HG03108 (cell line): ENCODE data around the gene FAM136A.
"Not testable (repeated sequence)": the region's sequence is repeated elsewhere in the genome, so short reads cannot be mapped to it uniquely, and the experiment has no call there.

ENCODE experiments used
- ATAC-seq: cut with Tn5 transposase; IDR thresholded peaks from one replicate; pipeline ENCODE4 v1.9.1; 2021; ENCODE audit warnings: moderate library complexity; ENCODE audit not compliant: unreplicated experiment

The FAM136A gene

DNA sequence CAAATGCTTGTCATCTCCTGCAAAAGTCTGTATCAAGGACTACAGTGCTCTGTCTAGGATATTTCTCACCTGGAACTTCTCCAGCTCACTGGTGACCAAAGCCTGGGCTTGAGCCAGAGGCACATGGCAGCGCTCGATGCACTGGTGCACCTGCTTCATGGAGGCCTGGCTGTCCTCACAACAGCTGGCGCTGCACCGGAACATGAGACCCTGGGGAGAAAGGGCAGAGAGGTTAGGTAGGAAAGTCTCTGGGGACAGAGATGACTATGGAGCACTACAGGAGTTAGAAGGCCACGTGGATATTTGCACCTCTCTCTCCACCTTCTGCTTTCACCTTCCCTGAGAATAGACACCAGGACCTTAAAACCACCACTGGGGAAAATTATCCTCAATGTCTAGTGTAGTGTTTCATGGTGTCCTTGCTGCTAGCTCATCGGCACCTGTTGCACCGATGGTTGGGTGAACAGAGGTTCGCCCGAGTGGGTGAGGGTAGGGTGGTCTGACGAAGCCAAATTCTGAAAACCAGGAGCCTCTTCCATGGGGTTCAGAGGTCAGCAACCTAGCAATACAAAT, 1.0 kb downstream of the FAM136A start:
- ATAC-seq, result no peak

- not testable (repeated sequence) for ATAC-seq
These were observed 4.0 kb downstream of the FAM136A start for GRCh38 chr2:70297828-70298227.

- ATAC-seq, result no peak
These were observed 18.2 kb downstream of the FAM136A start for GRCh38 chr2:70283500-70284191.

- no peak for ATAC-seq
These were observed 19.4 kb downstream of the FAM136A start for GRCh38 chr2:70282439-70282838.

DNA sequence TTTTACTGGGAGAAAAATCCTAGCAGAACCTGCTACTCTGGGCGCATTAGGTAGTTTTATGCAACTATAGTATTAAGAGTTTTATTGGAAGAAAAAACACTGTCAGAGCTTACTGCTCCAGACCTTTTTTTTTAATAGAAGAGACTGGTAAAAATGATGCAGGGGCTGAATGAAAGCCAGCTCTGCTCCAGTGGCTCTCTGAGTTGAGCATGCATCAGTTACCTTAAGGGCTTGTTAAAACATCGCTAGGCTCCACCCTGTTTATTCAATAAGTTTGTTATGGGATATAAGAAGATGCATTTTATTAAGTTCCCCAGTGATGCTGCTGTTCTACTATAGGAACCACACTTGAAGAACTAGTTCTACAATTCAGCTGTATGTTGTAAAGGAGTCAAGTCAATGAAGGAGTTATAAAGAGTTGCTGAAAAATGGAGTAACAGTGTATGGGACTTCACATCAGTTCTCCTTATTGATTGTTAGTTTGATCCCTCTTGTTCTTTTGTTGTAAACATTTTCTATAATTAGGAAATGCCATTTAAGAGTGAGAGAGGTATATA, 21.5 kb downstream of the FAM136A start:
- ATAC-seq, result no peak

DNA sequence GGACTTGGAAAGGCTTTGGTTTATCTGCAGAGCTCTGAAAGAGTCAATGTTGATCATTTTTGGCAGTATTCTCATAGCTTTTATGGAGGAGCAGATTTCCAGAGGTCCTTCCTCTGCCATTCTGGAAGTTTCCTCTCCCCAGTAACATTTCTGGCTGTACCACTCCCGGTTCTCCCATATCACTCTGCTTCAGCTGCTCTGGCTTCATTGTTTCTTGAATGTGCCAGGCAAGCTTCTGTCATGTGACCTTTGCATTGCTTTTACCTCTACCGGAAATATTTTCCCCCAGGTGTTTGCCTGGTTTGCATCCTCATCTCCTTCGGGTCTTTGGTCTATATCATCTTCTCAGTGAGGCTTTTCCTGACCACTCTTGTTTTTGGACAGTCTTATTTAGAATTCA, 31.5 kb downstream of the FAM136A start:
- no peak for ATAC-seq

DNA sequence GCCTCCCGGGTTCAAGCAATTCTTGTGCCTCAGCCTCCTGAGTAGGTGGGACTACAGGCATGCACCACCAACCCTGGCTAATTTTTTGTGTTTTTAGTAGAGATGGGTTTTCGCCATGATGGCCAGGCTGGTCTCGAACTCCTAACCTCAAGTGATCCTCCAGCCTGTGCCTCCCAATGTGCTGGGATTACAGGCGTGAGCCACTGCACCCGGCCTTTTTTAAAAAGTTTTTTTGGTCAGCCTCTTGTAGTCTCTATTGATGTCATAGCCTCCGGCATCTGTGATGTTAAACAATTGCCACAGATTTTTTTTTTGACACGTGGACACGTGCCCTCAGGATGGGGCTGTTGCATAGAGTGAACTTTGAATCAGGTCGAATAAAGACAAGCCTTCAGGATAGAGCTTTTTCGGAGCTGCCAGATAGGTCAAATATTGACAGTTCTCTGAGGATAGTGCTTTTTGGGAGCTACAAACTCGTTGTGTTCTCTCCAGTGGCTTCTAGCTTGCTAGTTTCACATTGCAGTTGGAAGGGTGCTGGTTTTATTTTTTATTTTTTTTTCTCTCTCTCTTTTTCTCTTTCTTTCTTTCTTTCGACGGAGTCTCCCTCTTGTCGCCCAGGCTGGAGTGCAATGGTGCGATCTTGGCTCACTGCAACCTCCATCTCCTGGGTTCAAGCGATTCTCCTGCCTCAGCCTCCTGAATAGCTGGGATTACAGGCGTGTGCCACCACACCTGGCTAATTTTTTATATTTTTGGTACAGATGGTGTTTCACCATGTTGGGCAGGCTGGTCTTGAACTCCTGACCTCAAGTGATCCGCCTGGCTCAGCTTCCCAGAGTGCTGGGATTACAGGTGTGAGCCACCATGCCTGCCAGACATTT, 32.2 kb downstream of the FAM136A start:
- ATAC-seq, result not testable (repeated sequence)

DNA sequence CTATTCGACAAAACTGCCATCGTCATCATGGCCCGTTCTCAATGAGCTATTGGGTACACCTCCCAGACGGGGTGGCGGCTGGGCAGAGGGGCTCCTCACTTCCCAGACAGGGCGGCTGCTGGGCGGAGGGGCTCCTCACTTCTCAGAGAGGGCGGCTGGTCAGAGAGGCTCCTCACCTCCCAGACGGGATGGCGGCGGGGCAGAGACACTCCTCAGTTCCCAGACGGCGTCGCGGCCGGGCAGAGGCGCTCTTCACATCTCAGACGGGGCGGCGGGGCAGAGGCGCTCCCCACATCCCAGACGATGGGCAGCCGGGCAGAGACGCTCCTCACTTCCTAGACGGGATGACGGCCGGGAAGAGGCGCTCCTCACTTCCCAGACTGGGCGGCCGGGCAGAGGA, 34.9 kb downstream of the FAM136A start:
- not testable (repeated sequence) for ATAC-seq

DNA sequence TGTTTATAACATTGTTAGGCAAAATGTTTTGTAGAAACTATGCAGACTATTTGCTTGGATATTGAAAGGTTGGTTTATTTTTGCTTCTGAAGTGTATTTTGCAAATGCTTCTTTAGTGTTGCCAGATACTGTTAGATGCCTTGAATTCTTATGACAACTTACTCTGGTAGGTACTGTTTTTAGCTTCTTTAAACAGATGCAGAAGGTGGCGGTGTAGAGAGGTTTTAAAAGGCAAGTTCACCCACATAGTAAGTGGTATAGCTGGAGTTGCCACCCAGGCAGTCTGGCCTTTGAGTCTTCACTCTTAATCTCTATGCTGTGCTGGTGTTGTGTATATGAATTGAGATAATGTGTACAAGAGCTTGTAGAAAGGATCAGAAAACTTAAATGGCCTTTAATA, 40.4 kb downstream of the FAM136A start:
- ATAC-seq, result no peak

DNA sequence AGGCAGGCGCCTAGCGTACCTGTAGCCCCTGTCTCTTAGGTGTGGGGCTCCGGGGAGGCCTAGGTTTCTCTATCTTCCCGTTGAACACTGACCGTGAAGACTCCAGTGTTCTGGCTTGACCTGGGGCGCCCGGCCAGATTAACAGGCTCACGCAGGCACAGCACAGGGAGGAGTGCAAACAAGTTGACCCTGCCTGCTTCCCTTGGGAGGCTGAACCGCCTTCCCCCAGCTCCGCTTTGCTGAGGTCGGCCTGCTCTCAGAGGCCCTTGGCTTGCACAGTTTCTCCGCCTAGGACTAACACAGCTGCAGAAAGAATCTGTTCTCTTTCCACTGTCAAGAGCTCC, 43.4 kb downstream of the FAM136A start:
- ATAC-seq, result peak; percentile 8

- ATAC-seq, result no peak
These were observed 46.1 kb downstream of the FAM136A start for GRCh38 chr2:70255637-70256314.

DNA sequence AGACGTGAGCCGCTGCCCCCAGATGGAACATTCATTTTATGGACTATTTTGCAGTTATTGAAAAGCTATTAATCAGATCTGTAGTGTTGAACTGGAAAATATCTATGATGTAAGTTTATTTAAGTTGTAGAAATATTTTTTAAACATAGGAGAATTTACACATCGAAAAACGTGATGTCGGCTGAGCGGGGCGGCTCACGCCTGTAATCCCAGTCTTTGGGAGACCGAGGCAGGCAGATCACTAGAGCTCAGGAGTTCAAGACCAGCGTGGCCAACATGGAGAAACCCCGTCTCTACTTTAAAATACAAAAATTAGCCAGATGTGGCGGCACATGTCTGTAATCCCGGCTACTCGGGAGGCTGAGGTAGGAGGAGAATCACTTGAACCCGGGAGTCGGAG, 51.4 kb downstream of the FAM136A start:
- ATAC-seq, result no peak

DNA sequence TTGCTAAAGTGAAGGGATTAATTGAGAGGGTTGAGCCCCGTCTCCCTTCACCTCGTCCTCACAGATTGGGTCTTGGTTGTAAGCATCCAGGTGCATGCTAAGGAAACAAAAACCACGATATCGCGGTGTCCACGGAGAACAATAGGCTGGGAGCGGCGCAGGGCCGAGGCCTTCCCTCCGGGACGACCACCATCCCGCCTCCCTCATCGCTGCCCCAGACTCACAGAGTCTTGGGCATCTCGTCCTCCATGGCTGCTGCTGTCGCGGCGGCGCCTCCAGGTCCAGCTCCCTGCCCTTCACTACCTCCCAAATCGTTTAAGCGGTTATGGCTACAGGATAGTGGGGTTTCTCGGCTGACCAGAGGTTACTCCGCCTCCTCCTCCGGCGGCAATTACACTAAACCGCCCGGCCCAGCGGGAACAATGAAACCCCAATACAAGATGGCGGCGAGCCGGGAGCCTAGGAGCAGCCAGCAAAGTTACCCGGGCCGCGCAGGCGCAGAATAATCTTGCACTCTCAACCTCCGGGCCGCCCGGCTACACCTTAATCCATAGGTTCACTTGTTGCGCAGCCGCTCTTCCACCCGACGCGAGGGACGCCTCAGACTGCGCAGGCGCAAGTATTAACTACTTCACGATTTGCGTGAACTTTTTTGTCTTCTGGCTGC, 53.6 kb downstream of the FAM136A start, which contains the start of gene TIA1:
TSS of gene TIA1 (minus strand) at position 448 of the 667 bp plus-strand sequence. CDS start at position 250, 198 bp downstream.
- peak; percentile 92 for ATAC-seq

DNA sequence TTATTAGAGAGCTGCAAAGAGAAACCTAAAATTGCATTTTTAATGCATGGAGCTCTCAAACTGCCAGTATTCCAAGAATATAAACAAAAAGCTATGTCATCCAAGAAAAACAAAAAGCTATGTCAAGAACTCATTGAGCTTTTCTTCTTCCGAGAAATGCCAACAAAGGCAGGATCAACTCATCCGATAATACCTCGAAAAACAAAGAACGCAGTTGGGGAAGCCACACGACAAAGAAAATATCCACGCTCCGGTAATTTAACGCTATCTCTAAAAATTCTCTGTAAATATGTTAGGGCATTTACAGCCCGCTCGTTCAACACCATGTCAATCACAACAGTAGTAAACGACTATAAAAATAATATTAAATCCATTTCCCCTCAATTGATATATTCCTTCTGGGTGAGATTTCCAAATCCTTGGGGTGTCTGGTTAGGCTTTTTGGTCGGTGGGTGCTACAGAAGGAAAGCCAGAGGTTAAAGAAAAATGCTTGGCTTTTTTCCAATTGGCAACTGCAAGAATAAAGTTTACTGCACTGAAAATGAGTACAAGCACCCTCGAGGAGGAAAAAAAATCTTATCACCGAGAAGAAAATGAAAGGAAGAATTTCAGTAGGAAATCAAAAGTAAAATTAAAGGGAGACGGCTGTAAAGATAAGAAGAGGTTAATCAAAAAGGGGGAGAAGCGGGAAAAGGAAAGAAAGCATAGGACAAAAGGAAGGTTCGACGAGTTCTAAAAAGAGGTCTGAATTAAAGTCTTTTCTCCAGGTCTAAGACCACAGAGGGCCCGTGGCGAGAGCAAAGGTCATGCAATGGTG, 54.3 kb downstream of the FAM136A start:
- no peak for ATAC-seq
